ENCODE measurements around the gene A4GNT.
"Not testable (repeated sequence)": the region's sequence is repeated elsewhere in the genome, so short reads cannot be mapped to it uniquely, and the experiment has no call there.

The A4GNT gene

GRCh38 chr3:138113326-138113725 is 18.9 kb downstream of the A4GNT start:
- H3K4me3 ChIP-seq: no peak overlapping the region
- TF ChIP-seq POLR2AphosphoS5 (IDR thresholded peaks at IDR 0.05; ENCODE audit: borderline replicate concordance, low read depth, low read length) (no peak), EZH2 (IDR thresholded peaks at IDR 0.05) (no peak), FOXP2 (optimal IDR thresholded peaks at IDR 0.05; ENCODE audit: control extremely low read depth, extremely low read length, insufficient read depth) (no peak)
- H3K27ac ChIP-seq: no peak overlapping the region
- no peaks in the 10 kb centered on the region for H3K9me3 ChIP-seq (ENCODE audit: low read depth, low read length)
- DNase-seq (ENCODE audit: low read depth, low spot score): no peak
- H3K36me3 ChIP-seq (ENCODE audit: insufficient read depth, low read length): no peaks in the 10 kb centered on the region
- H3K9ac ChIP-seq (ENCODE audit: insufficient read length): no peak overlapping the region

GRCh38 chr3:138112362-138112761 is 19.8 kb downstream of the A4GNT start:
- TF ChIP-seq POLR2AphosphoS5 (IDR thresholded peaks at IDR 0.05; ENCODE audit: borderline replicate concordance, low read depth, low read length) (no peak), EZH2 (IDR thresholded peaks at IDR 0.05) (no peak), FOXP2 (optimal IDR thresholded peaks at IDR 0.05; ENCODE audit: control extremely low read depth, extremely low read length, insufficient read depth) (no peak)
- Histone ChIP-seq H3K9ac (ENCODE audit: insufficient read length) (no peak overlapping the region), H3K4me3 (no peak overlapping the region), H3K36me3 (ENCODE audit: insufficient read depth, low read length) (no peaks in the 10 kb centered on the region), H3K9me3 (ENCODE audit: low read depth, low read length) (no peaks in the 10 kb centered on the region), H3K27ac (no peak overlapping the region)
- no peak for DNase-seq (ENCODE audit: low read depth, low spot score)

GRCh38 chr3:138105598-138105997 is 26.6 kb downstream of the A4GNT start:
- DNase-seq (ENCODE audit: low read depth, low spot score): no peak
- no peaks in the 10 kb centered on the region for H3K9me3 ChIP-seq (ENCODE audit: low read depth, low read length)
- no peak overlapping the region for H3K27ac ChIP-seq
- no peak overlapping the region for H3K4me3 ChIP-seq
- no peak overlapping the region for H3K9ac ChIP-seq (ENCODE audit: insufficient read length)
- TF ChIP-seq FOXP2 (optimal IDR thresholded peaks at IDR 0.05; ENCODE audit: control extremely low read depth, extremely low read length, insufficient read depth) (no peak), EZH2 (IDR thresholded peaks at IDR 0.05) (no peak), POLR2AphosphoS5 (IDR thresholded peaks at IDR 0.05; ENCODE audit: borderline replicate concordance, low read depth, low read length) (no peak)
- no peaks in the 10 kb centered on the region; the same call in 1 of the 2 replicates for H3K36me3 ChIP-seq (ENCODE audit: insufficient read depth, low read length)

- Histone ChIP-seq H3K27ac (no peak overlapping the region), H3K9me3 (ENCODE audit: low read depth, low read length) (no peaks in the 10 kb centered on the region), H3K9ac (ENCODE audit: insufficient read length) (no peak overlapping the region), H3K4me3 (no peak overlapping the region), H3K36me3 (ENCODE audit: insufficient read depth, low read length) (no peaks in the 10 kb centered on the region; the same call in 1 of the 2 replicates)
- TF ChIP-seq FOXP2 (optimal IDR thresholded peaks at IDR 0.05; ENCODE audit: control extremely low read depth, extremely low read length, insufficient read depth) (no peak), POLR2AphosphoS5 (IDR thresholded peaks at IDR 0.05; ENCODE audit: borderline replicate concordance, low read depth, low read length) (no peak), EZH2 (IDR thresholded peaks at IDR 0.05) (no peak)
- DNase-seq (ENCODE audit: low read depth, low spot score): no peak
These were observed 28.7 kb downstream of the A4GNT start for GRCh38 chr3:138103466-138103865.

GRCh38 chr3:138101351-138101940 is 30.7 kb downstream of the A4GNT start:
- not testable (repeated sequence) for H3K4me3 ChIP-seq; H3K9ac ChIP-seq (ENCODE audit: insufficient read length); H3K36me3 ChIP-seq (ENCODE audit: insufficient read depth, low read length); DNase-seq (ENCODE audit: low read depth, low spot score); H3K9me3 ChIP-seq (ENCODE audit: low read depth, low read length); H3K27ac ChIP-seq

GRCh38 chr3:138099417-138099816 is 32.8 kb downstream of the A4GNT start:
- TF ChIP-seq POLR2AphosphoS5 (IDR thresholded peaks at IDR 0.05; ENCODE audit: borderline replicate concordance, low read depth, low read length): no peak
- no peak for TF ChIP-seq FOXP2 (optimal IDR thresholded peaks at IDR 0.05; ENCODE audit: control extremely low read depth, extremely low read length, insufficient read depth)
- no peak for TF ChIP-seq EZH2 (IDR thresholded peaks at IDR 0.05)
- no peak for DNase-seq (ENCODE audit: low read depth, low spot score)
- no peaks in the 10 kb centered on the region for H3K9me3 ChIP-seq (ENCODE audit: low read depth, low read length)
- H3K36me3 ChIP-seq (ENCODE audit: insufficient read depth, low read length): no peaks in the 10 kb centered on the region; the same call in 1 of the 2 replicates
- no peak overlapping the region for H3K9ac ChIP-seq (ENCODE audit: insufficient read length)
- H3K27ac ChIP-seq: no peak overlapping the region
- H3K4me3 ChIP-seq: no peak overlapping the region

GRCh38 chr3:138097192-138098172 is 34.7 kb downstream of the A4GNT start:
- Histone ChIP-seq H3K27ac (no peak overlapping the region), H3K9me3 (ENCODE audit: low read depth, low read length) (no peaks in the 10 kb centered on the region), H3K4me3 (no peak overlapping the region), H3K36me3 (ENCODE audit: insufficient read depth, low read length) (no peaks in the 10 kb centered on the region; the same call in 1 of the 2 replicates), H3K9ac (ENCODE audit: insufficient read length) (no peak overlapping the region)
- DNase-seq (ENCODE audit: low read depth, low spot score): no peak
- TF ChIP-seq POLR2AphosphoS5 (IDR thresholded peaks at IDR 0.05; ENCODE audit: borderline replicate concordance, low read depth, low read length) (no peak), FOXP2 (optimal IDR thresholded peaks at IDR 0.05; ENCODE audit: control extremely low read depth, extremely low read length, insufficient read depth) (no peak), EZH2 (IDR thresholded peaks at IDR 0.05) (no peak)

GRCh38 chr3:138093721-138094120 is 38.5 kb downstream of the A4GNT start:
- DNase-seq (ENCODE audit: low read depth, low spot score): no peak
- Histone ChIP-seq H3K36me3 (ENCODE audit: insufficient read depth, low read length) (no peaks in the 10 kb centered on the region; the same call in 1 of the 2 replicates), H3K27ac (no peak overlapping the region), H3K4me3 (no peak overlapping the region), H3K9me3 (ENCODE audit: low read depth, low read length) (no peaks in the 10 kb centered on the region), H3K9ac (ENCODE audit: insufficient read length) (no peak overlapping the region)
- no peak for TF ChIP-seq EZH2 (IDR thresholded peaks at IDR 0.05)
- no peak for TF ChIP-seq POLR2AphosphoS5 (IDR thresholded peaks at IDR 0.05; ENCODE audit: borderline replicate concordance, low read depth, low read length)
- no peak for TF ChIP-seq FOXP2 (optimal IDR thresholded peaks at IDR 0.05; ENCODE audit: control extremely low read depth, extremely low read length, insufficient read depth)
